ENCODE measurements around the gene RAD54L. TPM values are rescaled to one million over a fixed set of nuclear protein-coding genes. Genes with fewer than 3 reads are reported as not detected.

The RAD54L gene
- total RNA-seq: 0.71 TPM
- long read RNA-seq, partial matches to known transcripts: 0 of 1 reads
- long read RNA-seq, other reads (novel, unspliced or antisense): 1 of 1 reads

- peak; percentile 98 for DNase-seq
- peaks cover 23% of the 10 kb centered on the region for H3K4me1 ChIP-seq
- peak within 1 kb of the TSS; percentile 88 for H3K27ac ChIP-seq (replicated peaks)
- intact Hi-C loops (cut with micrococcal nuclease): no loop called here
- no peaks in the 10 kb centered on the region for H3K27me3 ChIP-seq (ENCODE audit: low read depth)
- no peak for TF ChIP-seq CTCF (IDR thresholded peaks at IDR 0.05; ENCODE audit: borderline replicate concordance)
- H3K9me3 ChIP-seq (replicated peaks): no peaks in the 10 kb centered on the region
- H3K4me3 ChIP-seq: peak within 1 kb of the TSS; percentile 77
- no peaks in the 10 kb centered on the region for H3K36me3 ChIP-seq
Measured at GRCh38 chr1:46247436-46248121, at the start of gene RAD54L. Gene RAD54L (plus strand): TSS chr1:46247763. CDS start chr1:46248406, 643 bp downstream.

GRCh38 chr1:46197964-46198811 is 49.4 kb upstream of the RAD54L start, which contains the start of gene POMGNT1:
Gene POMGNT1 (minus strand): TSS chr1:46198434. CDS start chr1:46197821, 613 bp downstream.
- peak; percentile 76 for DNase-seq
- H3K4me1 ChIP-seq: peaks cover 58% of the 10 kb centered on the region
- no peaks in the 10 kb centered on the region for H3K9me3 ChIP-seq (replicated peaks)
- peak within 1 kb of the TSS; percentile 92 for H3K27ac ChIP-seq (replicated peaks)
- peaks cover 25% of the 10 kb centered on the region for H3K36me3 ChIP-seq
- H3K27me3 ChIP-seq (ENCODE audit: low read depth): no peaks in the 10 kb centered on the region
- H3K4me3 ChIP-seq: peak within 1 kb of the TSS; percentile 77
- intact Hi-C loops (cut with micrococcal nuclease): no loop called here
- TF ChIP-seq CTCF (IDR thresholded peaks at IDR 0.05; ENCODE audit: borderline replicate concordance): no peak

- Histone ChIP-seq H3K27me3 (ENCODE audit: low read depth) (no peaks in the 10 kb centered on the region), H3K27ac (replicated peaks) (peak overlapping the region; percentile 92), H3K36me3 (peaks cover 14% of the 10 kb centered on the region), H3K9me3 (replicated peaks) (no peaks in the 10 kb centered on the region), H3K4me3 (peak overlapping the region; percentile 77), H3K4me1 (peaks cover 69% of the 10 kb centered on the region)
- DNase-seq: no peak
- no peak for TF ChIP-seq CTCF (IDR thresholded peaks at IDR 0.05; ENCODE audit: borderline replicate concordance)
- intact Hi-C loops (cut with micrococcal nuclease): no loop called here
Measured at GRCh38 chr1:46199233-46199749, 48.3 kb upstream of the RAD54L start.

- intact Hi-C loops (cut with micrococcal nuclease): no loop called here
- Histone ChIP-seq H3K9me3 (replicated peaks) (no peaks in the 10 kb centered on the region), H3K4me1 (peaks cover 56% of the 10 kb centered on the region), H3K4me3 (peak overlapping the region; percentile 90), H3K27ac (replicated peaks) (peak overlapping the region; percentile 91), H3K27me3 (ENCODE audit: low read depth) (no peaks in the 10 kb centered on the region), H3K36me3 (no peaks in the 10 kb centered on the region)
- no peak for DNase-seq
- no peak for TF ChIP-seq CTCF (IDR thresholded peaks at IDR 0.05; ENCODE audit: borderline replicate concordance)
Measured at GRCh38 chr1:46203738-46204405, 43.7 kb upstream of the RAD54L start.

- peak overlapping the region; percentile 90 for H3K4me3 ChIP-seq
- H3K27me3 ChIP-seq (ENCODE audit: low read depth): no peaks in the 10 kb centered on the region
- no peaks in the 10 kb centered on the region for H3K9me3 ChIP-seq (replicated peaks)
- H3K4me1 ChIP-seq: peaks cover 51% of the 10 kb centered on the region
- TF ChIP-seq CTCF (IDR thresholded peaks at IDR 0.05; ENCODE audit: borderline replicate concordance): no peak
- DNase-seq: no peak
- intact Hi-C loops (cut with micrococcal nuclease): no loop called here
- H3K27ac ChIP-seq (replicated peaks): peak overlapping the region; percentile 91
- no peaks in the 10 kb centered on the region for H3K36me3 ChIP-seq
Measured at GRCh38 chr1:46204406-46204742, 43.2 kb upstream of the RAD54L start.
